Activated T-cell treated with anti-CD3 and anti-CD28 coated beads, Interleukin-2, amount 50 U/mL, for 24 hours (primary cell): ENCODE results near the gene NFIC.

Experiments used
- DNase-seq: peaks from one replicate; pipeline ENCODE4 v3.0.0-alpha.2; 2020
- H3K27ac Mint-ChIP-seq: 2 replicates; pipeline ENCODE4 v1.8.0; 2020; ENCODE audit warnings: mild to moderate bottlenecking, mixed read lengths
- H3K27me3 Mint-ChIP-seq: 2 replicates; pipeline ENCODE4 v1.8.0; 2020; ENCODE audit warnings: mixed read lengths
- H3K36me3 Mint-ChIP-seq: 2 replicates; pipeline ENCODE4 v1.8.0; 2020; ENCODE audit warnings: low read depth, mixed read lengths
- H3K4me1 Mint-ChIP-seq: 2 replicates; pipeline ENCODE4 v1.8.0; 2020; ENCODE audit warnings: low read depth, mixed read lengths
- H3K4me3 Mint-ChIP-seq: 2 replicates; pipeline ENCODE4 v1.8.0; 2020; ENCODE audit warnings: mild to moderate bottlenecking, moderate library complexity, mixed read lengths
- H3K9me3 Mint-ChIP-seq: 2 replicates; pipeline ENCODE4 v1.8.0; 2020; ENCODE audit warnings: mixed read lengths

Gene NFIC

DNA sequence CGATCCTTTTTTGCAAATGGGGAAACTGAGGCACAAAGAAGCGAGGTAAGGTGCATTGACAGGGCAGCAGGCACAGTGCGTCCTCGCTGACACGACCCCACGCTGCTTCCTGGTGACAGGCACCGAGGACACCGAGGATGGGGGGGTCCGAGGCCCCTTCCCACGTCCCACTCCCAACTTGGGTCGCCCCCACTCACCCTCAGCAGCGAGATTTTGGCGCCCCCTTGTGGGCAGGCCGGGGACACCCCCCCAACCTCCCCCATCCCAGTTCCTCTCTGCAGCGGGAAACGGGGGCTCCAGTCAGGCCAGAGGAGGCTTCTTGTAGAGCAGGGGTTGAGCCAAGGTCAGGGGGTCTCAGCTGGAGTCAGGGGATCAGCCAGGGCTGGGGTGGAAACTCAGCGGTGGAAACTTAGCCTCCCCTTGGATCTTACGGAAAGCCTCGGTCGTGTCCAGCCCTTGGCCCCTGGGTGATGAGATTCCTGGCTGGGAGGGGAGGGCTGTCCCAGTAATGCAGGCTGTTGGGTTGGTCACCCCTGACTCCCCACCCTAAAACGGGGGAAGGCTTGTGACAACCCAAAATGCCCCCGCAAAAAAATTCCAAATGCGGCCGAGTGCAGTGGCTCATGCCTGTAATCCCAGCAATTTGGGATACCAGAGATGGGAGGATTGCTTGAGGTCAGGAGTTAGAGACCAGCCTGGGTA is 105.7 kb downstream of the NFIC start:
- Mint-ChIP-seq H3K36me3 (peaks cover 3% of the 10 kb centered on the region), H3K27ac (no peak overlapping the region), H3K9me3 (no peaks in the 10 kb centered on the region), H3K4me3 (no peak overlapping the region), H3K4me1 (no peaks in the 10 kb centered on the region), H3K27me3 (no peaks in the 10 kb centered on the region)
- DNase-seq: peak; percentile 67

- no peak overlapping the region for H3K4me3 Mint-ChIP-seq
- no peaks in the 10 kb centered on the region for H3K36me3 Mint-ChIP-seq
- H3K9me3 Mint-ChIP-seq: no peaks in the 10 kb centered on the region
- no peak overlapping the region for H3K27ac Mint-ChIP-seq
- no peaks in the 10 kb centered on the region for H3K27me3 Mint-ChIP-seq
- H3K4me1 Mint-ChIP-seq: peaks cover 9% of the 10 kb centered on the region
- no peak for DNase-seq
These were observed 107.6 kb downstream of the NFIC start for GRCh38 chr19:3474010-3474409.

DNA sequence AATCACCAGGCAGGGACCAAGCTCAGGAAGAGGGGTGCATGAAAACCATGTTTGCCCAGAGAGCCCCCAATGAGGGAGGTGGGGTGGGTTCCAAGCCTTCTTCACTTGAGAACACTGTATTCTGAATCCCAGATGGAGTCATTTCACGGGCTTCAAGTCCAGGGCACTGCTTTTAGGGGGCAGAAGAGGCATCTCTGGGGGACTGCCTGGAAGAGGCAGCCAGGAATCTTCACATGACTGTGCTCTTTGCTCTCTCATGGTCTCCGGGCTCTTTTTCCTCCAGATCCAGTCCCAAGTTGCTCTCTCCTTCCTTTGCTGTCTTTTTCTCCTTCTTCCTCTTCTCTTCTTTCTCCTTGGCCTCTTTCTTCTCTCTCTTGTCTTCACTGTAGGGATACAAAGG is 108.2 kb downstream of the NFIC start:
- no peak for DNase-seq
- H3K27me3 Mint-ChIP-seq: no peaks in the 10 kb centered on the region
- H3K36me3 Mint-ChIP-seq: no peaks in the 10 kb centered on the region
- no peaks in the 10 kb centered on the region for H3K9me3 Mint-ChIP-seq
- H3K4me3 Mint-ChIP-seq: no peak overlapping the region
- peaks cover 10% of the 10 kb centered on the region for H3K4me1 Mint-ChIP-seq
- H3K27ac Mint-ChIP-seq: no peak overlapping the region

DNA sequence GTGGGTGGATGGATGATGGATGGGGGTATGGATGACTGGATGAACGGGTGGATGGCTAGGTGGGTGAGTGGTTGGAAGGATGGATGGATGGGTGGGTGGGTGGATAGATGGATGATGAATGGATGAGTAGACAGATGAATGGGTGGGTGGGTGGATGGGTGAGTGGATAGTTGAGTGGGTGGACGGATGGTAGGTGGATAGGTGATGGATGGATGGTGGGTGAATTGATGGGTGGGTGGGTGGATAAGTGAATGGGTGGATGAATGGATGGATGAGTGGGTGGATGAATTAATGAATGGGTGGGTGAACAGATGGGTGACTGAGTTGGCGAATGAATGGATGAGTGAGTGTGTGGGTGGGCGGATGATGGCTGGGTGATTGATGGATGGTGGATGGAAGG is 109.1 kb downstream of the NFIC start:
- Mint-ChIP-seq H3K4me1 (peaks cover 10% of the 10 kb centered on the region), H3K36me3 (no peaks in the 10 kb centered on the region), H3K4me3 (no peak overlapping the region), H3K27ac (no peak overlapping the region), H3K27me3 (no peaks in the 10 kb centered on the region), H3K9me3 (no peaks in the 10 kb centered on the region)
- no peak for DNase-seq

DNA sequence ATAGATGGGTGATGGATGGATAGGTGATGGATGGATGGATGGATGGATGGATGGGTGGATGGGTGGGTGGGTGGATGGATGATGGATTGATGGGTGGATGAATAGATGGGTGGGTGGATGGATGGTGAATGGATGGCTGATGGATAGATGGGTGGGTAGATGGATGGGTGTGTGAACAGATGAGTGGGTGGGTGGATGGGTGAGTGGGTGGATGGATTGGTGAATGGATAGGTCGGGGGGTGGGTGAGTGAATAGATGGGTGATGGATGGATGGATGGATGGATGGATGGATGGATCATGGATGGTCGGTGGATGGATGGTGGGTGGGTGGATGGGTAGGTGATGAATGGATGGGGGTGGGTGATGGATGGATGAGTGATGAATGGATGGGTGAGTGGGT is 110.4 kb downstream of the NFIC start:
- Mint-ChIP-seq H3K4me1 (peaks cover 10% of the 10 kb centered on the region), H3K9me3 (no peaks in the 10 kb centered on the region), H3K27me3 (no peaks in the 10 kb centered on the region), H3K4me3 (no peak overlapping the region), H3K27ac (no peak overlapping the region), H3K36me3 (no peaks in the 10 kb centered on the region)
- DNase-seq: no peak

DNA sequence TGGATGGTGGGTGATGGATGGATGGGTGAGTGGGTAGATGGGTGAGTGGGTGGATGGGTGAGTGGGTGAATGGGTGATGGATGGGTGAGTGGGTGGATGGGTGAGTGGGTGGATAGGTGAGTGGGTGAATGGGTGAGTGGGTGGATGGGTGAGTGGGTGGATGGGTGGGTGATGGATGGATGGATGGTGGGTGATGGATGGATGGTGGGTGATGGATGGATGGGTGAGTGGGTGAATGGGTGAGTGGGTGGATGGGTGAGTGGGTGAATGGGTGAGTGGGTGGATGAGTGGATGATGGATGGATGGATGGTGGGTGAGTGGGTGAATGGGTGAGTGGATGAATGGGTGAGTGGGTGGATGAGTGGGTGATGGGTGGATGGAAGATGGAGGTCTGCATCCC is 111.1 kb downstream of the NFIC start:
- no peak overlapping the region for H3K27ac Mint-ChIP-seq
- no peak for DNase-seq
- H3K27me3 Mint-ChIP-seq: no peaks in the 10 kb centered on the region
- H3K4me3 Mint-ChIP-seq: no peak overlapping the region
- H3K9me3 Mint-ChIP-seq: no peaks in the 10 kb centered on the region
- peaks cover 10% of the 10 kb centered on the region for H3K4me1 Mint-ChIP-seq
- no peaks in the 10 kb centered on the region for H3K36me3 Mint-ChIP-seq

- Mint-ChIP-seq H3K4me1 (peaks cover 10% of the 10 kb centered on the region), H3K9me3 (no peaks in the 10 kb centered on the region), H3K36me3 (no peaks in the 10 kb centered on the region), H3K27ac (no peak overlapping the region), H3K27me3 (no peaks in the 10 kb centered on the region), H3K4me3 (no peak overlapping the region)
- peak; percentile 36 for DNase-seq
These were observed 111.6 kb downstream of the NFIC start for GRCh38 chr19:3477951-3478350.

- peaks cover 10% of the 10 kb centered on the region for H3K4me1 Mint-ChIP-seq
- H3K27ac Mint-ChIP-seq: no peak overlapping the region
- peak; percentile 40 for DNase-seq
- H3K27me3 Mint-ChIP-seq: no peaks in the 10 kb centered on the region
- no peak overlapping the region for H3K4me3 Mint-ChIP-seq
- H3K36me3 Mint-ChIP-seq: no peaks in the 10 kb centered on the region
- H3K9me3 Mint-ChIP-seq: no peaks in the 10 kb centered on the region
These were observed 112.2 kb downstream of the NFIC start for GRCh38 chr19:3478409-3479176.

GRCh38 chr19:3479177-3479833 is 112.9 kb downstream of the NFIC start:
- H3K27me3 Mint-ChIP-seq: no peaks in the 10 kb centered on the region
- H3K27ac Mint-ChIP-seq: no peak overlapping the region
- no peaks in the 10 kb centered on the region for H3K36me3 Mint-ChIP-seq
- no peaks in the 10 kb centered on the region for H3K9me3 Mint-ChIP-seq
- peaks cover 10% of the 10 kb centered on the region for H3K4me1 Mint-ChIP-seq
- DNase-seq: peak; percentile 54
- H3K4me3 Mint-ChIP-seq: no peak overlapping the region

GRCh38 chr19:3479834-3480215 is 113.4 kb downstream of the NFIC start:
- peak; percentile 35 for DNase-seq

GRCh38 chr19:3480383-3481091 is 114.2 kb downstream of the NFIC start, which contains the start of gene SMIM24:
Gene SMIM24 (minus strand): TSS chr19:3480525. CDS start chr19:3480463, 62 bp downstream.
- Mint-ChIP-seq H3K4me1 (peaks cover 12% of the 10 kb centered on the region), H3K27me3 (no peaks in the 10 kb centered on the region), H3K9me3 (no peaks in the 10 kb centered on the region), H3K27ac (no peak within 1 kb of the TSS), H3K36me3 (no peaks in the 10 kb centered on the region), H3K4me3 (no peak within 1 kb of the TSS)
- no peak for DNase-seq

More at GRCh38 chr19:3479834-3480215, 113.4 kb downstream of the NFIC start:
- Mint-ChIP-seq H3K36me3 (no peaks in the 10 kb centered on the region), H3K4me3 (no peak overlapping the region), H3K27ac (no peak overlapping the region), H3K4me1 (peaks cover 10% of the 10 kb centered on the region), H3K9me3 (no peaks in the 10 kb centered on the region), H3K27me3 (no peaks in the 10 kb centered on the region)

GRCh38 chr19:3481241-3482090 is 115.1 kb downstream of the NFIC start:
- Mint-ChIP-seq H3K27ac (no peak overlapping the region), H3K4me1 (peaks cover 12% of the 10 kb centered on the region), H3K4me3 (no peak overlapping the region), H3K9me3 (no peaks in the 10 kb centered on the region), H3K36me3 (no peaks in the 10 kb centered on the region), H3K27me3 (no peaks in the 10 kb centered on the region)
- DNase-seq: no peak

GRCh38 chr19:3482507-3483225 is 116.3 kb downstream of the NFIC start:
- Mint-ChIP-seq H3K27me3 (no peaks in the 10 kb centered on the region), H3K27ac (no peak overlapping the region), H3K4me1 (peaks cover 12% of the 10 kb centered on the region), H3K36me3 (no peaks in the 10 kb centered on the region), H3K4me3 (no peak overlapping the region), H3K9me3 (no peaks in the 10 kb centered on the region)
- DNase-seq: no peak
